ENCODE measurements around the gene BLOC1S4.

DNA sequence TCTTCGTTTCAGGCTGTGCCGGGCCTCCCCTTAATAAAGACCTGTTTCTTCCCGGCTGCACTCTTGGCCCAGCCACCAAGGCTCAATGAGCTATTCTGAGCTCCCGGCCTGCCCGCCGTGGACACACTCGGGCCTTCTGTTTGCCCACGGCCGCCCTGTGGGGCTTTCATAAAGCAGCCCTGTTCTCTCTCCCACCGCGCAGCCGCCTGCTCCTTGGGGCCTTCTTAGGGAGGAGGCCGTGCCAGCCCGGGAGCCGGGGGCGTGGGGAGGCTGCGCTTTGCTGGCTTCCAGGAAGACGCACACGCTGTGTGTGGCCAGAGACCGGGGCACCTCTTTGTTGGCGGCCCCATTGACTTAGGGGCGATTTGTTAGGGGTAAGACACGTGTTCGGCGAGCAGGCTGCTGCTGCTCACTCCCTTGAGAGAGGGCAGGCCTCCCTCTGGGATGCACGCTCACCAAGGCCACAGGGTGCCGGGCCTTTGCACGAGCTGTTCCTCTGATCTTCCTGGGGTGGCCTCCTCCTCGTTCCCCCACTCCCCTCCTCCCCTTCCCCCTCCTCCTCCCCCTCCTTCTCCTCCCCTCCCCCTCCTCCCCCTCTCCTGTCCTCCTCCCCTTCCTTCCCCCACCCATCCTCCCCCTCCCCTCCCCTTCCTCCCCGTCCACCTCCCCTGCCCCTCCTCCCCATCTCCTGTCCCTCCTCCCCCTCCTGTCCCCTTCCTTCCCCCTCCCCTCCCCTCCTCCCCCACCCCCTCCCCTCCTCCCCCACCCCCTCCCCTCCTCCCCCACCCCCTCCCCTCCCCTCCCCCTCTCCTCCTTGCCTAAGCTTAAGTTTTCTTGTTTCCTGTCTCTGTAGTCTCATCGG, 11.3 kb downstream of the BLOC1S4 start:
- TF ChIP-seq, protein P1, sequence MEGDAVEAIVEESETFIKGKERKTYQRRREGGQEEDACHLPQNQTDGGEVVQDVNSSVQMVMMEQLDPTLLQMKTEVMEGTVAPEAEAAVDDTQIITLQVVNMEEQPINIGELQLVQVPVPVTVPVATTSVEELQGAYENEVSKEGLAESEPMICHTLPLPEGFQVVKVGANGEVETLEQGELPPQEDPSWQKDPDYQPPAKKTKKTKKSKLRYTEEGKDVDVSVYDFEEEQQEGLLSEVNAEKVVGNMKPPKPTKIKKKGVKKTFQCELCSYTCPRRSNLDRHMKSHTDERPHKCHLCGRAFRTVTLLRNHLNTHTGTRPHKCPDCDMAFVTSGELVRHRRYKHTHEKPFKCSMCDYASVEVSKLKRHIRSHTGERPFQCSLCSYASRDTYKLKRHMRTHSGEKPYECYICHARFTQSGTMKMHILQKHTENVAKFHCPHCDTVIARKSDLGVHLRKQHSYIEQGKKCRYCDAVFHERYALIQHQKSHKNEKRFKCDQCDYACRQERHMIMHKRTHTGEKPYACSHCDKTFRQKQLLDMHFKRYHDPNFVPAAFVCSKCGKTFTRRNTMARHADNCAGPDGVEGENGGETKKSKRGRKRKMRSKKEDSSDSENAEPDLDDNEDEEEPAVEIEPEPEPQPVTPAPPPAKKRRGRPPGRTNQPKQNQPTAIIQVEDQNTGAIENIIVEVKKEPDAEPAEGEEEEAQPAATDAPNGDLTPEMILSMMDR (IDR thresholded peaks at IDR 0.05), result no peak
- TF ChIP-seq POLR2A (IDR thresholded peaks at IDR 0.05) (no peak), EP300 (IDR thresholded peaks at IDR 0.05) (no peak)
